Tongue (tissue), 2 donors: Measurements from ENCODE around the gene PGBD5. TPM values are rescaled to one million over a fixed set of nuclear protein-coding genes. Genes with fewer than 3 reads are reported as not detected.

Experiments used
- DNase-seq: peaks from one replicate; pipeline ENCODE4 v3.0.0-alpha.2; 2015
- total RNA-seq: library from RNA; depleted of rRNA; stranded (reverse); fragments of >200 nt; gene quantifications from one replicate; pipeline ENCODE4 v1.2.3, GENCODE V29; 2014

PGBD5 gene
- total RNA-seq, 1 donor from 2014 or later = 13.6 TPM

DNA sequence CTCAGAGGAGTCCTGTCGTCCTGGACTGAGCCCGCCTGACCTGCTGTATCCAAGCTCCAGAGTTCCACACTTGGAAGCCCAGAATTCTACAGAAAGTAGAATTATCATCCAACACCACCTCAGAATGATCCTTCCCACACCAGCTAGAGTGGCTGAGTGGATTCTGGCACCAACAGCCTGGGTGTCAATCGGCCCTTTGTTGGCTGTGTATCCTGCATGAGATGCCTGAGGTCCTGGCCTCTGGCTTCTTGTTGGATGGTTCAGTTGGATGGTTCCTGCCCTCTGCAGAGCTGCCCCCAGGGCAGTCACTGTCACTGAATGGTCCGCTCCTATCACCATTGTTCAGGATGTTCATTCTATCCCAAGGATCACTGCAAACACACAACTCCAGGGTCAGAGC, 49.8 kb downstream of the PGBD5 start:
- no peak for DNase-seq

DNA sequence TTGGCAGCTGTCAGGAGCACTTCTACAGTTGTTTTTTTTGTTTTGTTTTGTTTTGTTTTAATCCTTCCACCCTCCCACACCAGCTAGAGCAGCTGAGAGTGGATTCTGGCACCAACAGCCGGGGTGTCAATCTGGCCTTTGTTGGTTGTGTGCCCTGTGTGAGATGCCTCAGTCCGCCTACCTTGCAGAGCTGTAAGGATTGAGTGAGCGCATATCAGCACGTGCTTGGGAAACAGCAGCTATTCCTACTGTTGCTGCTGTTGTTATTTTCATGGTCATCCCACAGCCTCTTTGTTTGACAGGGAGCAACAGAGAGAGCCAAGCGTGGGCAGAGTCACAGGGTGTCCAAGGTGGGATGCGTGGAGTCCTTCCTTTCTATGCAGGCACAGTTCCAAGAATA, 50.4 kb downstream of the PGBD5 start:
- peak; percentile 82 for DNase-seq

DNA sequence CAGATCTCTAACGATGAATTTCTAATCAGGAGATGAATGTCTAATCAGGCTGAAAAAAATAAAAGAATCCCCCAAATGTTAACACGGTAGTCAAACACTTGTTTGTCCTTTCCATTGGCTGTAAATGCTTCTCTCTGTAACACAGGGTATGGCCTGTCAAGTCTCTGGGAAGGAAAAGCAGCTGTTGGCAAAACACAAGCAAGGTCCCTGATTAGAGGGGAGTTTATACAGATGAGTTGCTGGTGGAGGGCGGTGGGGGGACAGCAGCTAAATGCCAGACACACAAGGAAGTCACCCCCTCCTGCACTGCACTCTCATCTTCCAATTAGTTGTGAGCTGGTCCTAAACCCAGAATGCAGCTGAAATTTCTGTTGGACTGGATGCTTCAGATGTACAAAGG, 51.0 kb downstream of the PGBD5 start:
- DNase-seq = peak; percentile 61

DNA sequence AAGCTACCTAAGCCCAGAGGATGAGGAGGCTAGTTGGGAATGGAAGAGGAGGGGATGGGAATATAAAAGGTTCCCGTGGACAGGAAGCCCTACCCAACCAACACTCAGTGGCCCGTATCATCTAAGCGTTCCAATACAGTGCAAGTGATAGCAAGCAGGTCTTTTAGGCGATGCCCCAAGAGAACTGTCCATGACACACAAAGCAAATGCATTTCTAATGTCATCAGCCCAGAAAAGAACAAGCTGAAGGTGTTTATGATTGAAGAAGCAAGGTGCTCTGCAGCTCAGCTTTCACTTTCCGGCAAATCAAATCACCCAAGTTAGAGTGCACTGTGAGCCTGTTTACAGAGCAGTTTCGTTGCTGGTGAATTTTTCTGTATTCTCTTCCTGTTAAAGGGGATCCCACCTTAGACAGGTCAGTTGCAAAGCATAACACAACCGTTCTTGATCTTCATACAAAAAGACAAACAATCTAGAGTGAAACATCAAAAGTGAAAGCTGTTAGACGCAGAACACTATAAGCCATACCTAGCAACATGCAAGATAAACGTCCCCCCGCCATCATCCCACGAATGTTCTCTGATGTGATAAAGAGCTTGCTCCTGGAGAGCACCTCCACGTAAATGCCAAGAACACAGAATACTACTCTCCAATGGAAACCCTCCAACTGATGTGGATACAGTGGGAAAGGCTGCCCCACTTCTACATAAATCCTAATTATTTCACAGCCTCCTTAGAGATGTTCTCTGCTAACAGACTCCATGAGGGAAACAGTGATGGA, 54.0 kb downstream of the PGBD5 start:
- DNase-seq = no peak

DNA sequence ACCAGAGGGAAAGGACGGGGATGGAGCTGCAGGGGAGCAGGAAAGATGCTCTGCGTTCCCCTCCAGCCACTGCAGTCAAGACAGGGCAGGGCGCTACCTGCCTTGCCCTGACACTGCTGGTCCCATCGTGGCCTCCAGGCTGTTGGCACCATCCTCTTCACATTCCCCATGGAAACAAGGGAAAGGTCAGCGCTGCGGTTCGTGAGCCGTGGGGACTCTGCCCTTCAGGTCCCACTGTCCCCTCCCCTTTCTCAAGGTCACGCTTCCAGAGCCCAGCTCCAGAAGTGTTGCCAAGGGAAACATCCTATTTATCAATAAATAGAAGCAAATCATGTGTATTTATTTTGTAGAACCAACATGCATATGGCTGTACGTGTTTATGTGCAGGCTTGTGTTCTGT, 56.0 kb downstream of the PGBD5 start:
- DNase-seq = no peak

DNA sequence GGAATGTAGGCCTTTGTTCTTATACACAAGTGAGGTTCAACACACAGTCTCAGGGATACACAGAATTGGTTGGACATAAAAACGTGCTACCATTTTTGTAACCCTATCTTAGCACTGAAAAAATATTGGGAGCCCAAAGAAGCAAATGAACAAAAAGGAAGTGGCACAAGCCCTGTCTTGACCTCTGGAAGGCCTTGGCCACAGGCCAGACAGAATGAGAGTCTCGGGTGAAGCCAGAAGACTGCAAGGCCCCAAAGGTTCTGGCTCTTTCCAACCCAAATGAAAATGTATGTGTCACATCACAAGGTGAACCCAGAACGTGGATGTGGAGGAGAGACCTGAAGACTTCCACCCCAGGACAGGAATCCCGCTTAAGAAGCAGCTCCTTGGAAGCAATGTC, 57.3 kb downstream of the PGBD5 start:
- DNase-seq = no peak

DNA sequence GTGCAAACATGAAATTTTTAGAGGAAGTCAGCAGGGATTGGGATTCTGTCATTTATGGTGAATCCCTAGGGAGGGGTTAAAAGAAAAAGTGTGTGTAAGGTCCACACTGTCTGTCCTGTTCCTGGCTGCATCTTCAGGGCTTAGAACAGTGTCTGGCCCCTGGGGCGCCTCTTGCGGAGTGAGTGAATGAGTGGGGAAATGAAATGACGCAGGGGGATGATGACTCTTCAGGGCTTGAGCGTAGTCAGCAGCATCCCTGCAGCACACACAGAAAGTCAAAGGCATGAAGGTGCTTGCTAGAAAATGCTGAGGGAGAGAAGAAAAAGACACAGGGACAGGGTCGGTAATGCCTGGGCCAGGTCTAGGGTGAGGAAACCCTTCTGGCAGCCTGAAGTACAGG, 57.8 kb downstream of the PGBD5 start:
- no peak for DNase-seq

DNA sequence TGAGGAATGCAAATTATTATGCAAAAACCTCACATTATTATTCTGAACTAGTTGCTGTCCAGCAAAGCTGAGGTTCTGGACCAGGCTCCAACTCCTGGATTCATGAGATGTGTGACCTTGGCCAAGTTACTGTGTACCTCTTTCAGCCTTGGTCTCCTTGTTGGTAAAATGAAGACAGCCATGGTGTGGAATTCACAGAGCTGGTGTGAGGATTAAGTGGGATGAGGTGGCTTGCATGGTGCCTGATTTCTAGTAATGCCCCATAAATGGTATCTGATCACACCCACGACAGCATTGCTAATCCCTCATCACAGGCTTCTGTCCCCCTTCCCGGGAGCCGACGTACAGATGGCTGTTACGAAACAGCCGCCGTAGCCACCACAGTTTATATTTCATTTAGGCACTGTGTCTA, 59.6 kb downstream of the PGBD5 start:
- DNase-seq = no peak

DNA sequence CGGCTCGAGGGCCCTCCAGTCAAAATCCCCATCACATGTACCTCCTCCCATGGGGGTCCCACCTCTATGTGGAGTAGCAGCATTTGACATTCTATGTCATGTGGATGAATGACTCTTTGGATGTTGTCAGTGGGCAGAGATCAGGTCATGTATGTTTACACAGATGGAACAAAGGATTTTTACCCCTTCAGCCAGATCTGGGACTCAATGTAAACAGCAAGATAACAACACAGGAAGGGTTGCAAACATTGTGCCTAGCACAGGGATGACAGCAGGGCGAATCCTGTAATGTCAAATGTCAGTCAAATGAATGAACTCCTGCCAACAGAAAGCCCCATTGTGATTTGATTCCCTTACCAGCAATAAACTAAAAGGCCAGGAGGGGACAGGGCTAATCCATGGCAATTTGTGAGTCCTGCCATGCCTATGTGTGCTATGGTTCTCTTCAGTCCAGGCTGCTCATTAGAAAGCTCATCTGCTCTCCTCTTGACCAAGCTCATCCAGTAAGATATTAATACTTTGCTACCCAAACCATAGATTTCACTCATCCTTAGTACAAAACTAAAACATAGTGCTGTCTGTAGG, 60.3 kb downstream of the PGBD5 start:
- no peak for DNase-seq

DNA sequence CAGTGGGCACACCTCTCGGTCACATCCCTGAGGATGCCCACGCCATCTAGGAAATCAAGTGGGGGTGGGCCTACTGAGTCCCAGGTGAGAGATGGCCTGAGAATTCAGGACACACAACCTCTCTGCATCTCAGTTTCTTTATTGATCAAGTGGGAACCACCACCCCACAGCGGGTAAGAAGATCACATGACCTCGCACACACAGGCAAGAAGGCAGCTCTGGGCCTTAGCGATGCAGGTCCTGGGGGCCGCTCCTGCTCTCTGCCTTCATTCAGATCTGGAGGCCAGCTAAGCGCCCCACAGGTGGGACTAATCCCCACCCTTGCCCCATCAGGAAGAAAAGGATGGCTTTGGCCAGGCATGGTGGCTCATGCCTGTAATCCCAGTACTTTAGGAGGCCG, 63.2 kb downstream of the PGBD5 start:
- no peak for DNase-seq

DNA sequence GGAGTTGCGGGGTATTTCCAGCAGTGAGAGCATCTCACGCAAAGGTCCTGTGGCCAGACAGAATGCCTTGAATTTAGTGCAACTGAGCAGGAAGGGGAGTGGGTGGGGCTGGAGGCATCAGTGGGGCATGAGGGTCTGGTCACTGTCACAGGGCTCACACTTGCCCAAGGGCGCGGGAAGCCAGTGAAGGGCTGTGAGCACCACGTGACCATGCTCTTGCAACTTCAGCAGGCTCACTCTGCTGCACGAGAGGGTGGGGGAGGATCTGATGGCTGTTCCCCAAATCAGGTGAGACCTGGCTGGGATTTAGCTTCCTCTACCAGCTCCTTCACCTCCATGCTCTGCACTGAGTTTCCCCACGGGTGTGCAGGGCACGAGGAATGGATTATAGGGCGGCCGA, 64.2 kb downstream of the PGBD5 start:
- no peak for DNase-seq

DNA sequence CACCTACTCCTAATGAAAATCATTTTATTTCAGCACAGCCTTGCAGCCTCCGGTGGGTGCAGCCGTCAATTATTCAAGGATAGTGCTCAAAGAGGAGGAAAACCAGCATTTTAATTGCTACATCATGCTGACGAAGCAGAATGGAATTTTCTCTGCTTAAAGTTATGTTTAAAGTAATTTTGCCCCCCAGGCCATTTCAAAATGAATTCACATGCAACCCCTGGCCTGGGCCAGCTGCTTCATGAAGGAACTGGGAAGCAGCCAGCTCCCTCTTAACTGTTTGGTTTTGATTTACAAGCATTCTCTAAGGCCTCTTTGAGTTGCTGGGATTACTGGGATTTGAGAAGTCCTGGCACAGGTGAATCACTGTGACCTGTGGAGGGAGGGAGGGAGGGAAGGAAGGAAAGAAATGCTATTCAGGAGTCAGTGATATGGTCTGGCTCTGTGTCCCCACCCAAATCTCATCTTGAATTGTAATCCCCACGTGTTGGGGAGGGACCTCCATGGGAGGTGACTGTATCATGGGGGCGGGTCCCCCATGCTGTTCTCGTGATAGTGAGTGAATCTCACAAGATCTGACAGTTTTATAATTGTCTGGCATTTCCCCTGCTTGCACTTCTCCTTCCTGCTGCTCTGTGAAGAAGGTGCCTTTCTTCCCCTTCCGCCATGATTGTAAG, 66.0 kb downstream of the PGBD5 start:
- peak; percentile 65 for DNase-seq

DNA sequence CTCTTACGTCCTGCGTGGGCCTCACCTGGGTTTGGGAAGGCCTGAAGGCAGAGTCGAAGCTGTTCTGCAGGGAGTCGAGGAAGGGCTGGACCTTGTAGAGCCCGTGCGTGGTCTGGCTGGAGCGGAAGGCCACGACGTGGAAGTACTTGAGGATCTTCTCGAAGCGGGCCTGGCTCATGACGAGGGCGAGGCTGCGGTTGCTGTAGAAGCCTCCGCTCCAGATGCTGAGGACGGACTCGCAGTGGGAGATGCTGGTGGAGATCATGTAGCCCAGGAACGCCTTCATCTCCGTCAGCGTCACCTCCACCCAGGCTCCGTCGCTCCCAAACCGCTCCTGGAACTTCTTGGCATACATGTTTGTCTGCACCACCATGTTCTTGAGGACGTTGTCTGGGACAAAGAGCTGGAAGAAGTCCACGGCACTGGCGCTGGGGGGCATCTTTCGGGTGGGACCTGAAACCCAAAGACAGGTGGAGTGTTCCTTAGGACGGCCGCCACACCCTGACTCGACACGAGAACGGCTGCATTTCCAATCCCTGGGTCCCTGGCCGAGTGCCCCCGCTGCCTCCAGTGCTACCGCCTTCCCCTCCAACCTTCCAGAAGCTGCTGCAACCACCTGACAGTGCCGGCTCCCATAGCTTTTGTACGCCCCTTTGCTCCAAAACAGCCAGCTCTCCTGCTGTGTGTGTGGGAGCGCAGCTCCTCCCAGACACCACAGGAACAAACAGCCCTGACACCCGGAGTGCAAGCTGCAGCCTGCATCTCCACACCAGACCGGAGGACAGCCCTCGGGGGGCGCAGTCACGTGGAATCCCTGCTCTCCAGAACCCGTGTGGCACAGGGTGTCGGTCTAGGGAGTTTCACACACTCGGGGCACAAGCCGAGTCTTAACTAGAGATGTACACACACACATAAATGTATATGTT, 69.0 kb downstream of the PGBD5 start:
- no peak for DNase-seq

DNA sequence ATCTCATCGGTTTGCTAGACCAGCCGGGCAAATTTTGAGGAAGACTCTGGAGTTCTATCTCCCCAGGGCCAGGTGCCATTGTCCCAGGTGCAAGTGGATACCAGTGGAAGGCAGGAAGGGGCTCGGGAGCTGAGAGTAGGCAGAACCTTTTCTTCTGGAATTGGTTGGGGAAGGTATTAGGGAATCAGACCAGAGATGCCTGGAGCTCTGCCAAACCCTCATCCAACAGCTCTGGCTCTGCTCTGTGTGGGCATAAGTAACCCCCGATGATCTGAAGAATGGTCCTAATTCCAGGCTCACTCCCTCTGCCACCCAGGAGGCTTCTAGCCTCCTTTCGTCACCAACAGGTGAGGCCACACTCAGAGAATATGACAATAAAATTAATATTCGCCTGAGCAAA, 69.9 kb downstream of the PGBD5 start:
- no peak for DNase-seq

DNA sequence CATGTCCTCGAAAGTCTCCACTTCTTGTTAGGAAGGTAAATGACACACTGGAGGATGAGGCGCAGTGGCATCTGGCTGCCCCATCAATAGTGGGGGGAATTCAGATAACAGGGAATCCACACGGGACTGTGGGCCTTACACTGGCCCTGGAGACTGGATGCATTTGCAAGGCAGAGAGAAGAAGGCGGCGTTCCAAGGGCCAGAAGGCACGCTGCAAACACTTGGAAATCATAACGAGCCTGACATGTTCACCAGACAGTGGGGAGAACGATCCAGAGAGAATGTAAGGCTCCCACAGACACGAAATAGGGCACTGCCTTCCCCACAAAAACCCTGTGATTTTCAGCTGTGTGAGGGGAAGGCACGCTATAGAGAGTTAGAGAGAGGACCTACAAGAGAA, 70.5 kb downstream of the PGBD5 start:
- DNase-seq = no peak

DNA sequence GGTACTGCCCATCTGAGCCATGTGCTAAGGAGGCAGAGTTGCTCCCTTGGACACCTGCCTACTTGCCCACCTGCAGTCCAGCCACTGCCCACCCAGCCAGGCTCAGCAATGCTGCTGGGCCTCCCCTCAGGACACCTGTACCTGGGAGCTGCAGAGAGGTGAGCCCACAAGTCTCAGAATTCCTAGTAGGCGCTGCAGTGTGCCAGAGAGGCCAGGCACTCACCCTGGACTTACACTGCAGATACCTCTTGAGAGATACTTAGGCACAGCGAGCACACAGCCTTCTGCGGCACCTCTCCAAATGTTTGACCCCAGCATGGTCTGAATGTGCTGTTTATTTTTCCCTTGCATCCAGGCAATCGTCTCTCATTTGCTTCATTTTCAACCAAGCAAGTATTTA, 71.0 kb downstream of the PGBD5 start:
- no peak for DNase-seq

DNA sequence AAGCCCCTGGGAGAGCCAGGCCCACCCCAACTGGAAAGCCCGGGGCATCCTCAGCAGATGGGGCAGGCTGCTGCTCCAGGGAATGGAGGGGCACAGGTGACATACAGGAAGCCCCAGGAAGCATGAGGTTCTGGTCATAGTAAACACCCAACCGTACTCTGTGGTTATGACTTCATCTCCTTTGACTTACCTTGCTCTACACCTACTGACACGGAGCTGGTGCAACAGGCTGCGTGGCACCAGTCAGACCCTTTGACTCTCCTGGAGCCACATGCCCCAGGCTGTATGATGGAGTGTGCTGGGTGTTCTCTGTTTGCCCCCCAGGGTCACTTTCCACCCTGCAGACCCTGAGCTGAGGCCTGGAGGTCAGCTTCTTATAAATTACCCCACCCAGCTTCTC, 72.1 kb downstream of the PGBD5 start:
- no peak for DNase-seq

DNA sequence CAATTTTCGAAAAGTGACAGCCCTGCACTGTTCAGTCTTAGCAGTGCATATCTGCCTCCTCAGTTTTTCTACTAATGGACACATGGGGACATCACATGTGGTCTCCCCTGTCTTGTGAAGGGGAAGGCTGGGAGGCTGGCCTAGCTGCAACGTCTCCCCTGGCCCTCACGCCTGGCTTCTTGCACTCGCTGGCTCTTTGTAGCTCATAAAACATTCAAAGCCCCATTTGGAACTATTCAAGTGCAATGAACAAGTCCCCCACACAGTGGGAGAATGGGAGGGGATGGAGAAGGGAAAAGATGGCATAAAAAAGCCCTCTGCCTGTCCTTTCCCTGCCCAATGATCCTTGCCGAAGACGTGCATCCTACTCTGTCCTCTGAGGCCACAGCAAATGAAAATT, 73.6 kb downstream of the PGBD5 start:
- no peak for DNase-seq

DNA sequence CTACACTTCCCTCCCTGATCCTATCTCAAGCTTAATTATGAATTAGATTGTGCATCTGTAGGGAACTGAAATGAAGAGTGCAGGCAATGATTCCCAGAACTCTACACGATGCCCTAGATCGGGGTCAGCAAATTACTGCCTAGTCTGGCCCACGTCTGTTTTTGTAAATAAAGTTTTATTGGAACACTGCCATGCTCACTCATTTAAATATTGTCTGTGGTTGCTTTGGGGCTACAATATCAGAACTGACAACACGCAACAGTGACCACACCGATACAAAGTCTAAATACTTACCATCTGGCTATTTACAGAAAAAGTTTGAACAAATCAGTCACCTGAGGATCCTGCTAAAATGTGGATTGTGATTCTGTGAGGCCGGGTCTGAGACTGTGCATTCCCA, 74.1 kb downstream of the PGBD5 start:
- no peak for DNase-seq

DNA sequence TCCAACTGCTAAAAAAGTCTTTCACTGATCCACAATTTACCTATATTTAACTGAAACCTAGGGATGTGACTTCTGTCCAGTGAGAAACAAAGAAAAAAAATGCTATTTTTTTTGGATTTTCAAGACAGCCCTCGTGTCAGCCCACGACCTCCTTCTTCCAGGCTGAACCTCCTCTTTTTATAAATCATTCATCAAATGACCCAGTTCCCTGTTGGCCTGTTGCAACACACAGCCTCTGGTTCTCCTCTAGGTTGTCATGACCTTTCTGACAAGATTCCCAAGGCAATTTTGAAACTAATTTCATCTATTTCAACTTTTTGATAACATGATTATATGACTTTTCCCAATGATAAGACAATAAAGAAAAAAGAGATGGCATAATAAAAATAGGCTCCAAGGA, 74.6 kb downstream of the PGBD5 start:
- no peak for DNase-seq

DNA sequence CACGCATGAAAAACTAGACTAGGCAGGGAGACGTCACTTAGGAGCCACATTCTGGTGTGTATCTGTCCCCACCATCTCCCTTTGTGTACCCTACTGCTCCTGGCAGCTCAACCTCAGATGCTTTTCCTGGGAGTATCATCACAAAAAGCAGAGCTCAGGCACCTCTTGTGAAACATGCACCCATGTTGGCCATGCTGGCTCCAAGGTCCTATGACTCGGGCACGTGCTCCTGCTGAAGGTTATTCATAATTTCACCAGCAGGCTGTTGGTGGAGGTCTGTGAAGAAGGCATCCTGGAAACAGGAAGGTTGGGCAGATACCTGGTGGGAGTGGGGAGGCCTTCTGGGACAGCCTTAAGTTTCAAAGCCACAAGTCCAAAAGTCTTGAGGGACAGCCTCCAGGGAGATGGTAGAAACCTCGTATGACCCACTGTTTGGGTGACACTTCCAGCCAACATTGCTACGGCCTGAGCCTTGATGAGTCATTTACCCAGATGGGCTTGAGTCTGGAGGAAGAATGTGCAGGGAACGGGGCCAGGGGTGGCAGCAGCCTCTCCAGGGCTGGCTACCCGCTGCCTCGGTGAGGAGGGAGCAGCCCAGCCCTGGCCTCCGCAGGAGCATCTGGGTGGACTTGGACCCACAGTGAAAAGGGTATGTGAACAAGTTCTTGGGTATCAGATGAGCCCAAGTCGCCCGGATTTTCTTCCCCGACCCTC, 75.8 kb downstream of the PGBD5 start:
- no peak for DNase-seq

DNA sequence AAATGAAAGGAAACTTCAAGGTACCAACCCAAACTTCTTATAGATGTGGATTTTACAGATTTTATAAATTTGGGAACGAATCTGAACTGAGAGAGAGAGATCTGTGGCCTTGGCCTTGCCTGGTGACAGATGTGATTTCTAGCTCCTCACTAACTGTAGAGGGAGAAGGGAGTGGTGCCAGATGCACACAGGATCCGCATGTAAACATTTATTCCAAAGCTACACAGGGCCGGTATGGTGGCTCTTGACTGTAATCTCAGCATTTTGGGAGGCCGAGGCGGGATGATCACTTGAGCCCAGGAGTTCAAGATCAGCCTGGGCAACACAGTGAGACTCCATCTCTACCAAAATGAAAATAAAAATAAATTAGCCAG, 77.1 kb downstream of the PGBD5 start:
- peak; percentile 53 for DNase-seq
